ENCODE measurements around the gene COL8A2. TPM values are rescaled to one million over a fixed set of nuclear protein-coding genes. Genes with fewer than 3 reads are reported as not detected.

The COL8A2 gene
- total RNA-seq (1 to 10 TPM; 7.0 to 8.4 TPM), polyA plus RNA-seq (ENCODE audit: insufficient read length in 6 of 6) (1 to 10 TPM in 1 of 6 donors, under 1 TPM in 5; 0.43 to 1.0 (median 0.91) TPM)
- long read RNA-seq, donor 1, full-length matches to known transcripts = 1 of 1 reads
- long read RNA-seq, donor 1, partial matches to known transcripts = 0 of 1 reads
- long read RNA-seq, donor 1, other reads (novel, unspliced or antisense) = 0 of 1 reads
- long read RNA-seq, donor 2 = 0 reads
- long read RNA-seq, donor 3, full-length matches to known transcripts = 2 of 2 reads
- long read RNA-seq, donor 3, partial matches to known transcripts = 0 of 2 reads
- long read RNA-seq, donor 3, other reads (novel, unspliced or antisense) = 0 of 2 reads
- long read RNA-seq, donor 4 = 0 reads
- long read RNA-seq, donor 5, partial matches to known transcripts = 397 of 397 reads
- long read RNA-seq, donor 5, other reads (novel, unspliced or antisense) = 0 of 397 reads
- long read RNA-seq, donor 6 = 0 reads
- long read RNA-seq, donor 7 = 0 reads
- long read RNA-seq, donor 8 = 0 reads
- long read RNA-seq, donor 9 = 0 reads
- long read RNA-seq, donor 10, partial matches to known transcripts = 0 of 1 reads
- long read RNA-seq, donor 10, other reads (novel, unspliced or antisense) = 1 of 1 reads
- long read RNA-seq, donor 11 = 0 reads
- long read RNA-seq, donor 12 = 0 reads

DNA sequence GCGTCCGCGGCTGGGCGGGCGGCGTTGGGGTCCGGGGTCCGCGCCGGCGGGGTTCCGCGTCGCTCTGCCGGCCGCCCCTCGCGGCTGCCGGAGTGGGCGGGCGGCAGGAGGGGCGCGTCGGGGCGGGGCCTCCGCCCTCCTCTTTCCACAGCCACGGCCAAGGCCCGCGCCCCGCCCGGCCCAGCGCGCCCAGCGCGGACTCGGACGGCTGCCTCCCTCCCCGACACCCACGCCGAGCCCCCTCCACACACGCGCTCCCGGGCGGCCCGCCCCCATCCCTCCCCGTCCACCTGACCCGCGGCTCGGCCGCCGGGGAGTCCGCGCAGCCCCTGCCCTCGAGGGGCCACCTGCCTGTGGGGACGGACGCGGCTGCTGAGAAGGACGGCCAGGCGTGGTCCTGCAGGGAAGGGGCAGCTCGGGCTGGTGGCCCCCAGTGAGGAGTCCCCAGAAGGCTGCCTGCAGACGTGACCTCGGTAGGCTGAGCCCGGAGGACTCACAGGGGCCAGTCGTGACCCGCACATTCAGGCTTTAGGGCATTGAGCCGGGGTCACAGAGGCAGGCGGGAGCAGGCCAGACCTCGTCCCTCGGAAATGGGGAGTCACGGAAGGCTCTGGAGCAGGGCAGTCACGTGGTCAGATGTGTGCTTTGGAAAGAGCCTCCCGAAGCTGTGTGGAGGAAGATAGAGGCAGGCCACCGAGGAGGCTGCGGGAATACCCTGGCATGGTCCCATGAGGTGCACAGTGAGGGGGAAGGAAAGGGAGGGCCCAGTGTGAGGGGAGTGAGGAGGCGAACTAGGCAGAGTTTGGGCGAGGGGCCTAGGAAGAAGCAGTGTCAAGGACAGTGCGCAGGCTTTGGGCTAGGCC is at the start of gene COL8A2:
TSS of gene COL8A2 (minus strand) at position 94 of the 863 bp plus-strand sequence. CDS start 24,980 bp downstream, outside the sequence.
- H3K27ac ChIP-seq = no peak within 1 kb of the TSS
- TF ChIP-seq, protein P1, sequence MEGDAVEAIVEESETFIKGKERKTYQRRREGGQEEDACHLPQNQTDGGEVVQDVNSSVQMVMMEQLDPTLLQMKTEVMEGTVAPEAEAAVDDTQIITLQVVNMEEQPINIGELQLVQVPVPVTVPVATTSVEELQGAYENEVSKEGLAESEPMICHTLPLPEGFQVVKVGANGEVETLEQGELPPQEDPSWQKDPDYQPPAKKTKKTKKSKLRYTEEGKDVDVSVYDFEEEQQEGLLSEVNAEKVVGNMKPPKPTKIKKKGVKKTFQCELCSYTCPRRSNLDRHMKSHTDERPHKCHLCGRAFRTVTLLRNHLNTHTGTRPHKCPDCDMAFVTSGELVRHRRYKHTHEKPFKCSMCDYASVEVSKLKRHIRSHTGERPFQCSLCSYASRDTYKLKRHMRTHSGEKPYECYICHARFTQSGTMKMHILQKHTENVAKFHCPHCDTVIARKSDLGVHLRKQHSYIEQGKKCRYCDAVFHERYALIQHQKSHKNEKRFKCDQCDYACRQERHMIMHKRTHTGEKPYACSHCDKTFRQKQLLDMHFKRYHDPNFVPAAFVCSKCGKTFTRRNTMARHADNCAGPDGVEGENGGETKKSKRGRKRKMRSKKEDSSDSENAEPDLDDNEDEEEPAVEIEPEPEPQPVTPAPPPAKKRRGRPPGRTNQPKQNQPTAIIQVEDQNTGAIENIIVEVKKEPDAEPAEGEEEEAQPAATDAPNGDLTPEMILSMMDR (IDR thresholded peaks at IDR 0.05) = no peak
- no peaks in the 10 kb centered on the region for H3K36me3 ChIP-seq
- peaks cover 0 to 29% of the 10 kb centered on the region in 2 donors for H3K4me1 ChIP-seq
- ATAC-seq (peak; percentile 76), DNase-seq (peak in 3 of 4 donors; percentile 36 to 83 (median 47))
- no peaks in the 10 kb centered on the region for H3K9me3 ChIP-seq
- H3K4me3 ChIP-seq = peak within 1 kb of the TSS in 1 of 2 donors; percentile 32
- intact Hi-C loops (cut with DNase I) = no loop called here
- H3K27me3 ChIP-seq = peaks cover 0 to 31% of the 10 kb centered on the region in 2 donors

DNA sequence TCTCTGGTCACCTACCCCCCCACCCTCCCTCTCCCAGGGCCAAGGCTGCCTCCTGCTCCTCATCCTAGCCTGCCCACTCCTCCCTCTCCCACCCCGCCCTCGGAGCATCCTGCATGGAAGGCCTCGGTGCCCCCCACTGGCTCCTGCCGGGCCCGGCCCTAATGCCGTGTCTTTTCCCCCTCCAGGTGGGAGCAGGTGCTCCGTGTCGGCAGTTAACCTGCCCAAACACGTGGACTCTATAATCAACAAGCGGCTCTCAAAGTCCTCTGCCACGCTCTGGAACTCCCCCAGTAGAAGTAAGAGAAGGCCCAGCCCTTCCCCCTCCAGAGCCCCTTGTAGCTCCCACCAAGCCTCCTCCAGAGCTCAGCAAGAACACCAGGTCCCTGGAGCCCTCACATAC is 49.7 kb upstream of the COL8A2 start:
- Histone ChIP-seq H3K4me1 (peaks cover 0 to 6% of the 10 kb centered on the region in 2 donors), H3K9me3 (no peaks in the 10 kb centered on the region), H3K4me3 (no peak overlapping the region), H3K36me3 (peaks cover 4 to 97% of the 10 kb centered on the region in 2 donors), H3K27ac (peak overlapping the region in 1 of 2 donors; percentile 28), H3K27me3 (no peaks in the 10 kb centered on the region)
- intact Hi-C loops (cut with DNase I) = no loop called here
- TF ChIP-seq, protein P1 (IDR thresholded peaks at IDR 0.05) = no peak
- no peak for DNase-seq
- ATAC-seq = no peak

DNA sequence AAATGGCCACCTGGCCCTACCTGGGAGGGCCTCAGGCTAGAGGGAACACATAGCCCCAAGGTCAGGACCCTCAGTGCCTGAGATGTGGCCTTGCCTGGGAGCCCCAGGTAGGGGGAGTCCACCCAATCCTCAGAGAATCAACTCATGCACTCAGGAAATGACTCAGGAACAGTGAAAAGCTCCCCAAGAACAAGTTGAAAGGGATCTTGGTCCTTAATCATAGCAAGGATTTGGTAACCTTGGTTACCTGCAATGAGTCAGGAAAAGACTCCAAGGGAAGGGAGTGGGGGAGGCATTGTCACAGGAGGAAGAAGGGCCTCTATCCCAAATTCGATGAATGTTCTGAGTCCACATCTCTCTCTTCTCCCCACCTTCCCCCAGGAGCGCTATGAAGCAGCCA is 48.0 kb upstream of the COL8A2 start:
- no peaks in the 10 kb centered on the region for H3K9me3 ChIP-seq
- DNase-seq (no peak), ATAC-seq (no peak)
- H3K27me3 ChIP-seq = no peaks in the 10 kb centered on the region
- peaks cover 4 to 80% of the 10 kb centered on the region in 2 donors for H3K36me3 ChIP-seq
- no peak overlapping the region for H3K27ac ChIP-seq
- intact Hi-C loops (cut with DNase I) = no loop called here
- TF ChIP-seq, protein P1 (IDR thresholded peaks at IDR 0.05) = no peak
- peaks cover 0 to 20% of the 10 kb centered on the region in 2 donors for H3K4me1 ChIP-seq
- no peak overlapping the region for H3K4me3 ChIP-seq

DNA sequence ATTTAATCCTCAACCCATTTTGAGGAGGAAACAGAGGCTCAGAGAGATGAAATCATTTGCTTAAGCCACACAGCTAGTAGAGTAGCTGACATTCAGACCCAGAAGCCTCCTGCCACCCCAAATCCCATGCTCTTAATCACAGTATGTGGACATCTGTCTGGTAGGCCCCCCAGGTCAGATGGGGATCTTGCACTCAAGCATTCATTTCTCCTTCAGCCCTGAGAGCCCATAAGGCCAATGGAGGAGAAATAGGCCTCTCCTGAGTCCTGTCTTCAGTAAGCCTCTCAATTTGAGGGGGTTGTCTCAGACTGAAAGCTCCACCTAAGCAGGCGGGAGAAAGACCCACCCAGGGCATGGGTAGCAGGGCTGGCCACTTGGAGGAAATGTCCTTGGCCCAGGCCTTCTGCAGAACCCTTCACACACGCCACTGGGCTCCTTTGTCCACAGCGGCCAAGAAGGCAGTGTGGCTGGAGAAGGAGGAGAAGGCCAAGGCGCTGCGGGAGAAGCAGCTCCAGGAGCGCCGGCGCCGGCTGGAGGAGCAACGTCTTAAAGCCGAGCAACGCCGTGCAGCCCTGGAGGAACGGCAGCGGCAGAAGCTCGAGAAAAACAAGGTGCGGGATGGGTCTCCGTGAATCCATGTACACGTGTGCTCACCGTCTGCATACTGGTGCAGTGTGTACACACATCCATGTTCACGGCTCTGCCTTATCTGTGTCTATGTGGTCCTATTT is 47.2 kb upstream of the COL8A2 start:
- Histone ChIP-seq H3K4me1 (peaks cover 0 to 28% of the 10 kb centered on the region in 2 donors), H3K4me3 (no peak overlapping the region), H3K36me3 (peaks cover 4 to 80% of the 10 kb centered on the region in 2 donors), H3K27me3 (no peaks in the 10 kb centered on the region), H3K9me3 (no peaks in the 10 kb centered on the region), H3K27ac (no peak overlapping the region)
- no peak for DNase-seq
- TF ChIP-seq, protein P1 (IDR thresholded peaks at IDR 0.05) = no peak
- intact Hi-C loops (cut with DNase I) = no loop called here
- no peak for ATAC-seq
